ENCODE results near the gene TRMT112. TPM values are rescaled to one million over a fixed set of nuclear protein-coding genes. Genes with fewer than 3 reads are reported as not detected.

Gene TRMT112
- total and polyA plus RNA-seq, 2 of the 8 experiments (the other 6 are each of a cell fraction or from before 2014, with no cell fraction given) = 300 to 650 TPM

GRCh38 chr11:64317325-64317960 lies at the start of gene TRMT112 (continued):
- TF ChIP-seq JUN (IDR thresholded peaks at IDR 0.05; ENCODE audit: low read depth, low read length) (no peak), E2F6 (IDR thresholded peaks at IDR 0.05) (peak; percentile 14; the same call in 1 of the 2 replicates), TAF1 (IDR thresholded peaks at IDR 0.05; ENCODE audit: low read depth, low read length) (peak; percentile 67; the same call in 1 of the 2 replicates), CEBPB (IDR thresholded peaks at IDR 0.05; ENCODE audit: low read depth, low read length) (no peak), MAFK (IDR thresholded peaks at IDR 0.05; ENCODE audit: low read depth, low read length) (peak; percentile 33; the same call in 1 of the 2 replicates), BACH1 (IDR thresholded peaks at IDR 0.05; ENCODE audit: low read length) (peak; percentile 79), POLR2A (IDR thresholded peaks at IDR 0.05; ENCODE audit: control extremely low read depth in 1 of 2, low read depth in 2 of 2, low read length in 2 of 2) (peak in 1 of 2 experiments; percentile 76; a peak in 2 of 3 replicates), GTF2F1 (IDR thresholded peaks at IDR 0.05; ENCODE audit: borderline replicate concordance, low read depth, low read length) (peak; percentile 53; the same call in 1 of the 2 replicates), CHD2 (IDR thresholded peaks at IDR 0.05; ENCODE audit: low read length) (peak; percentile 24), RFX5 (IDR thresholded peaks at IDR 0.05; ENCODE audit: borderline replicate concordance, low read depth, low read length) (no peak), POLR2AphosphoS5 (IDR thresholded peaks at IDR 0.05; ENCODE audit: low read depth, low read length) (peak; percentile 61), TCF12 (IDR thresholded peaks at IDR 0.05; ENCODE audit: low read depth, low read length) (no peak), GABPA (IDR thresholded peaks at IDR 0.05; ENCODE audit: borderline replicate concordance, insufficient read depth, low read length) (peak; percentile 95), KDM1A (IDR thresholded peaks at IDR 0.05; ENCODE audit: borderline replicate concordance, low read length) (no peak), KDM5A (IDR thresholded peaks at IDR 0.05; ENCODE audit: low read length) (peak; percentile 39; the same call in 1 of the 2 replicates), PHF8 (conservative IDR thresholded peaks at IDR 0.05; ENCODE audit: low read depth, low read length) (peak; percentile 86), EP300 (IDR thresholded peaks at IDR 0.05; ENCODE audit: borderline replicate concordance in 1 of 2, low read depth in 2 of 2, low read length in 2 of 2) (no peak), SIN3A (conservative IDR thresholded peaks at IDR 0.05 in 1 of 2, IDR thresholded peaks at IDR 0.05 in 1 of 2; ENCODE audit: low read depth in 1 of 2, low read length in 2 of 2) (0 out of 4 replicates have a peak, but pooled peaks of 1 of the 2 experiments have one; percentile 72), HDAC6 (IDR thresholded peaks at IDR 0.05; ENCODE audit: low read depth, low read length) (no peak), RXRA (IDR thresholded peaks at IDR 0.05; ENCODE audit: insufficient read depth, low read depth, low read length) (no peak), RBBP5 (IDR thresholded peaks at IDR 0.05; ENCODE audit: borderline replicate concordance, low read depth, low read length) (no peak), TAF7 (optimal IDR thresholded peaks at IDR 0.05; ENCODE audit: borderline replicate concordance, low read depth, low read length) (peak; percentile 1), USF2 (IDR thresholded peaks at IDR 0.05; ENCODE audit: low read length) (peak; percentile 58; the same call in 1 of the 2 replicates)
